ENCODE data around the gene SBNO1. TPM values are rescaled to one million over a fixed set of nuclear protein-coding genes. Genes with fewer than 3 reads are reported as not detected.

Gene SBNO1
- total RNA-seq, 1 experiment from 2014 or later: 23.3 TPM

DNA sequence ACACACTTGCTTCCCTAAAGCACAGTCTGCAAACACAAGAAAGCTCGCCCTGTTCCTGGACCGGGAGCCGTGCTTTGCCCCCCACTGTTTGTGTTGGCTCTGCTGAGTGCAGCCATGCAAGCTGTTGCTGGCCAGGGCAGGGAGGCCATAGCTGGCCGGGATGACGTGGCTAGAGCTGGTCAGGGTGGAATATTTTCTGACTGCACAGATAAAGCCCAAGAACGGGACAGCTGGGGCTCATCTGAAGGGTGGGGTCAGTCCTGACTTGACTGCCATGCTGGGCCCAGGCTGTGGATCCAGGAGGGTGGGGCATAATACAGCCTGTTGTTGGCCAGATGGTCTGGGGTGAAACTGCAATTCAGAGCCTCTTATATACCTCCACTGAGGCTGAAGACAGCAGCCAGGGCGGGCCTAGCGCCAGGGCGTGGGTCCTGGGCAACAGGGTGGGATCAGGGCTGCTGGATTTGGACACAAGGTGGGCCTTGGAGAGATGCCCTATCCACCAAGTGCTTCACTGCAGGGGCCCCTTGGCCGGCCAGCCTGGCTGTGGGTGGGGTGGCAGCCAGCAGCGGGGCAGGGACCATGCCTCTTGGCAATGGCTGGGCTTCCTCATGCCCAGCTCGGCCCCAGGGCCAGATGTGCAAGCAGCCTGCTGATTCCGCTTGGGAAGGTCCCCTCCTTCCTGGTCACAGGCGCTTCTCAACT is 34.1 kb upstream of the SBNO1 start:
- Histone ChIP-seq H2AFZ (ENCODE audit: low read length) (no peak overlapping the region), H3K4me2 (ENCODE audit: low read length) (no peak overlapping the region), H3K79me2 (ENCODE audit: low read length) (peaks cover 44% of the 10 kb centered on the region), H3K9me3 (ENCODE audit: low read length) (no peaks in the 10 kb centered on the region), H3F3A (ENCODE audit: low read length, unreplicated experiment) (no peaks in the 10 kb centered on the region), H3K27ac (ENCODE audit: low read length) (no peak overlapping the region), H3K4me3 (ENCODE audit: low read length) (no peak overlapping the region), H4K20me1 (ENCODE audit: low read length) (peaks cover 5% of the 10 kb centered on the region; the same call in 1 of the 2 replicates), H3K9me2 (replicated peaks; ENCODE audit: low read length) (no peaks in the 10 kb centered on the region), H3K4me1 (ENCODE audit: insufficient read depth, low read length) (no peaks in the 10 kb centered on the region), H3K36me3 (ENCODE audit: low read depth, low read length) (peaks cover 48% of the 10 kb centered on the region), H3K27me3 (ENCODE audit: low read length) (no peaks in the 10 kb centered on the region), H3K9ac (ENCODE audit: low read length) (no peak overlapping the region)
- TF ChIP-seq EZH2phosphoT487 (IDR thresholded peaks at IDR 0.05; ENCODE audit: borderline replicate concordance, low read length): no peak
- TF ChIP-seq EZH2 (IDR thresholded peaks at IDR 0.05; ENCODE audit: low read length, unreplicated experiment): no peak
- CTCF ChIA-PET: no interaction called here
- DNase-seq (no peak), ATAC-seq (no peak)
- BruUV-seq (replicated peaks): no TSS peak
- intact Hi-C loops (cut with micrococcal nuclease): no loop called here
- POLR2A ChIA-PET (ENCODE audit: unreplicated experiment): no interaction called here

DNA sequence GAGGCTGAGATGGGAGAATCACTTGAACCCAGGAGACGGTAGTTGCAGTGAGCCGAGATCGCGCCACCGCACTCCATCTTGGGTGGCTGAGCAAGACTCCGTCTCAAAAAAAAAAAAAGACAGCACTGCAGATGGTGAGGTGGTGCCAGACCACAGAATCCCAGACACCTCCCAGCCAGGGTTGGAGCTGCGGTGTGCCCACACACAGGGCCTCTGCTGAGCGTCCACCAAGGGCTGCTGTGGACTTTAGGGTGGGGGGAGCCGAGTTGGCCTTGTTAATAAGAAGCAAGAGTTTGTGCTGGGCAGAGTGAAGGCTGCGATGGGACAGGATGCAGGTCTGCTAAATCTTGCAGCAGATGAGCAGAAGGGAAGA is 33.5 kb upstream of the SBNO1 start:
- ChIA-PET CTCF (no interaction called here), POLR2A (ENCODE audit: unreplicated experiment) (no interaction called here)
- Histone ChIP-seq H3K36me3 (ENCODE audit: low read depth, low read length) (peaks cover 43% of the 10 kb centered on the region), H3K27ac (ENCODE audit: low read length) (no peak overlapping the region), H3K4me1 (ENCODE audit: insufficient read depth, low read length) (no peaks in the 10 kb centered on the region), H3K27me3 (ENCODE audit: low read length) (no peaks in the 10 kb centered on the region), H4K20me1 (ENCODE audit: low read length) (peaks cover 5% of the 10 kb centered on the region; the same call in 1 of the 2 replicates), H2AFZ (ENCODE audit: low read length) (no peak overlapping the region), H3K9me3 (ENCODE audit: low read length) (no peaks in the 10 kb centered on the region), H3F3A (ENCODE audit: low read length, unreplicated experiment) (no peaks in the 10 kb centered on the region), H3K4me3 (ENCODE audit: low read length) (no peak overlapping the region), H3K9ac (ENCODE audit: low read length) (no peak overlapping the region), H3K9me2 (replicated peaks; ENCODE audit: low read length) (no peaks in the 10 kb centered on the region), H3K79me2 (ENCODE audit: low read length) (peaks cover 47% of the 10 kb centered on the region), H3K4me2 (ENCODE audit: low read length) (no peak overlapping the region)
- no TSS peak for BruUV-seq (replicated peaks)
- ATAC-seq: no peak
- DNase-seq: no peak
- intact Hi-C loops (cut with micrococcal nuclease): no loop called here
- TF ChIP-seq EZH2 (IDR thresholded peaks at IDR 0.05; ENCODE audit: low read length, unreplicated experiment): no peak
- no peak for TF ChIP-seq CTCF (conservative IDR thresholded peaks at IDR 0.05; ENCODE audit: low read depth, low read length)
- TF ChIP-seq EZH2phosphoT487 (IDR thresholded peaks at IDR 0.05; ENCODE audit: borderline replicate concordance, low read length): no peak

DNA sequence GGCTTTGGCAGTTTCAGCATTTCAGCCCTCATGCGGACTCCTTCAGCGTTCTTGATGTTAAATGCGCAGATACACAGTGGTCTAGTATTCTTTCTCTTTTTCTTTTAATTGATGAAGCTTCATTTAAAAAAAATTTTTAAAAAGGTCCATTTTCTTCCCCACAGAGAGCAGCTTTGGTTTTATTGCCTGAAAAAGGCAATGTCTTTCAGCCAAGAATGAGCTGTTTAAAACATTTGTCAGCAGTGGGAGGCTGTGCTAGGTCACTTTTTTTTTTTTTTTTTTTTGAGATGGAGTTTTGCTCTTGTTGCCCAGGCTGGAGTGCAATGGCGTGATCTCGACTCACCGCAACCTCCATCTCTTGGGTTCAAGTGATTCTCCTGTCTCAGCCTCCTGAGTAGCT is 32.8 kb upstream of the SBNO1 start:
- intact Hi-C loops (cut with micrococcal nuclease): no loop called here
- Histone ChIP-seq H3F3A (ENCODE audit: low read length, unreplicated experiment) (no peaks in the 10 kb centered on the region), H2AFZ (ENCODE audit: low read length) (no peak overlapping the region), H3K4me2 (ENCODE audit: low read length) (no peak overlapping the region), H3K27me3 (ENCODE audit: low read length) (no peaks in the 10 kb centered on the region), H3K4me3 (ENCODE audit: low read length) (no peak overlapping the region), H3K36me3 (ENCODE audit: low read depth, low read length) (peaks cover 44% of the 10 kb centered on the region), H3K9ac (ENCODE audit: low read length) (no peak overlapping the region), H4K20me1 (ENCODE audit: low read length) (peaks cover 5% of the 10 kb centered on the region; the same call in 1 of the 2 replicates), H3K9me3 (ENCODE audit: low read length) (no peaks in the 10 kb centered on the region), H3K79me2 (ENCODE audit: low read length) (peaks cover 51% of the 10 kb centered on the region), H3K4me1 (ENCODE audit: insufficient read depth, low read length) (no peaks in the 10 kb centered on the region), H3K9me2 (replicated peaks; ENCODE audit: low read length) (no peaks in the 10 kb centered on the region), H3K27ac (ENCODE audit: low read length) (no peak overlapping the region)
- TF ChIP-seq CTCF (conservative IDR thresholded peaks at IDR 0.05; ENCODE audit: low read depth, low read length) (no peak), EZH2phosphoT487 (IDR thresholded peaks at IDR 0.05; ENCODE audit: borderline replicate concordance, low read length) (no peak)
- ATAC-seq (no peak), DNase-seq (no peak)
- ChIA-PET CTCF (no interaction called here), POLR2A (ENCODE audit: unreplicated experiment) (interaction anchor here (0.7 kb wide), 1 partner anchor 217 kb away, joined by 8 read pairs; no protein-coding TSS in a partner anchor)
- BruUV-seq (replicated peaks): no TSS peak
